ENCODE results near the gene PPP1R3G. TPM values are rescaled to one million over a fixed set of nuclear protein-coding genes. Genes with fewer than 3 reads are reported as not detected.

PPP1R3G gene
- polyA plus RNA-seq, 2 of the 4 experiments (the other 2 are of a cell fraction), result 0.21 to 0.72 TPM

GRCh38 chr6:5081955-5082354, 3.2 kb upstream of the PPP1R3G start:
- Histone ChIP-seq H3K4me3 (no peak overlapping the region), H3K4me1 (peaks cover 36% of the 10 kb centered on the region), H3K4me2 (peak overlapping the region; percentile 65), H3K9me3 (no peaks in the 10 kb centered on the region), H3K27ac (peak overlapping the region; percentile 61 to 78)
- TF ChIP-seq ZFP36 (IDR thresholded peaks at IDR 0.05; ENCODE audit: borderline replicate concordance, partially characterized antibody), result no peak
- no peak for TF ChIP-seq ELK1 (IDR thresholded peaks at IDR 0.05; ENCODE audit: low read depth, low read length)
- TF ChIP-seq ATOH8 (CRISPR knock-in tag; IDR thresholded peaks at IDR 0.05; ENCODE audit: low read depth), result no peak
- no peak for TF ChIP-seq EP300 (IDR thresholded peaks at IDR 0.05)
- TF ChIP-seq REST (IDR thresholded peaks at IDR 0.05), result no peak
- no peak for TF ChIP-seq BCL3 (IDR thresholded peaks at IDR 0.05)
- TF ChIP-seq MAX (IDR thresholded peaks at IDR 0.05), result no peak
- TF ChIP-seq CHD4 (IDR thresholded peaks at IDR 0.05; ENCODE audit: borderline replicate concordance), result no peak
- no peak for TF ChIP-seq NFE2L2 (conservative IDR thresholded peaks at IDR 0.05; ENCODE audit: low read length)
- no peak for TF ChIP-seq POLR2A (IDR thresholded peaks at IDR 0.05; ENCODE audit: low read length)
- no peak for TF ChIP-seq EHF (CRISPR knock-in tag; IDR thresholded peaks at IDR 0.05)
- TF ChIP-seq ZNF302 (CRISPR knock-in tag; IDR thresholded peaks at IDR 0.05), result no peak
- DNase-seq (ENCODE audit: low read depth in 1 of 2, low spot score in 1 of 2), result no peak
- ChIA-PET CTCF (interaction anchor here (0.8 to 1.8 kb wide), 5 partner anchors 33 to 1233 kb away, joined by 3 read pairs; partner anchors contain the start of gene FAM50B), POLR2A (no interaction called here)
- WGBS (ENCODE audit: missing lambda C conversion rate), result 57% methylated on average over 4 of the region's 4 CpGs
- no peak for ATAC-seq
- FAIRE-seq, result no peak

- Histone ChIP-seq H3K27ac (peak overlapping the region; percentile 61 to 78), H3K9me3 (no peaks in the 10 kb centered on the region), H3K4me2 (peak overlapping the region; percentile 65), H3K4me3 (no peak overlapping the region), H3K4me1 (peaks cover 36% of the 10 kb centered on the region)
- ChIA-PET CTCF (interaction anchor here (0.8 to 1.8 kb wide), 5 partner anchors 32 to 1234 kb away, joined by 3 read pairs; partner anchors contain the start of gene FAM50B), POLR2A (no interaction called here)
- WGBS (ENCODE audit: missing lambda C conversion rate), result 45% methylated on average over 8 of the region's 12 CpGs
- FAIRE-seq, result no peak
- TF ChIP-seq KDM5A (IDR thresholded peaks at IDR 0.05), result no peak
- no peak for TF ChIP-seq NFE2L2 (conservative IDR thresholded peaks at IDR 0.05; ENCODE audit: low read length)
- no peak for TF ChIP-seq FOSL2 (IDR thresholded peaks at IDR 0.05)
- TF ChIP-seq FOSL2 (CRISPR knock-in tag; IDR thresholded peaks at IDR 0.05), result peak; percentile 58
- 0 out of 5 replicates have a peak, but pooled peaks of 1 of the 2 experiments have one; percentile 23 for TF ChIP-seq JUN (IDR thresholded peaks at IDR 0.05)
- peak; percentile 49 for TF ChIP-seq MAX (IDR thresholded peaks at IDR 0.05)
- peak; percentile 61 to 66 for DNase-seq (ENCODE audit: low read depth in 1 of 2, low spot score in 1 of 2)
- ATAC-seq, result peak; percentile 55 to 60; a peak in 5 of 6 replicates
These were observed 2.4 kb upstream of the PPP1R3G start for GRCh38 chr6:5082487-5083306.
